GM19324 (cell line): Measurements from ENCODE around the gene SNX9.
"Not testable (repeated sequence)": the region's sequence is repeated elsewhere in the genome, so short reads cannot be mapped to it uniquely, and the experiment has no call there.

Source experiments
- ATAC-seq: cut with Tn5 transposase; IDR thresholded peaks from one replicate; pipeline ENCODE4 v1.9.1; 2021; ENCODE audit warnings: mild to moderate bottlenecking, moderate library complexity; ENCODE audit not compliant: unreplicated experiment, low FRiP score

Gene SNX9

DNA sequence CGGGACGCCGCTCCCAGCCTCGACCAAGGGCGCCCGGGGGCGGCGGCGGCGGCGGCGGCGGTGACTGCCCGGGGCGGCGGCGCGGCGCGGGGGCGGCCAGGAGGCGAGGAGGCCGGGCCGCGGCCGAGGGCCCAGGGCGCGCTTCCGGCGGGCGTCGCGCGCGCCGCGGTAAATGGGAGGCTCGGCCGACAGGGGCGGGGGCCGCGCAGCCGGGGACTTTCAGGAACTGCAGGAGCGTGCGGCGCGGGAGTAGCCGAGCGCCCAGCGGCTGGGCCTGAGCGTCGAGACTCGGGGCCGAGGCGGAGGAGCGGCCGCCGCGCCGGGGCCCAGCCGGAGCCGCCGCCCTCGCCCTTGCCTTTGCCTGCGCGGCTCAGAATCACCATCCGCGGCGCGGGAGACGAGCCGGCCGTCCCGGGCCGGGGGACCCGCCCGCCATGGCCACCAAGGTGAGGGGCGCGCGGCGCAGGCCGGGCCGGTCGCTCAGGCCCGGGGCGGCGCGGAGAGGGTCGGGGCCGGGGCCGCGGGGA lies at the start of gene SNX9:
TSS of gene SNX9 (plus strand) at position 246 of the 527 bp plus-strand sequence. CDS start at position 435, 189 bp downstream.
- peak; percentile 83 for ATAC-seq

DNA sequence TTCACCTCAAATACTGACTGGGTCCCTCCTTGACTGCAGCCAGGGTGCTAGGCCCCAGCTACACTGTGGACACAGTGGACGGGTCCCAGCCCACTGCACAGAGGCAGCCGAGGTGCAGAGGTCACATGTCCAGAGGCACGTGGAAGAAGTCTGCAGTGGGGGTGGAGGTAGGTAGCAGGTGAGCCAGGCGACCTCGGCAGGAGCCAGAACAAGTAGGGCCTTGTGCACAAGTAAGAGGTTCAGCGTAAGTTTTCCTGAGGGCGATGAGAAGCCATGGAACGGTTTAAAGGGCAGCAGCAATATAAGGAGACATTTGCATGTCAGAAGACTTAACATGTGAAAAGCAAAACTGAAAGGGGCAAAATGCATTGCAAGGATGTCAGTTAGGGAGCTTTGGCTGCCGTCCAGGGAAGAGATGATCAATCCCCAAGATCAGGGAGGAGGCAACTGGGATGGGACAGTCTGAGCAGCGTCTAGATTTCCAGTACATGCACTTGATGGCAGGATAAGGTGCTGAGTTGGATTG lies 49.7 kb upstream of the SNX9 start:
- ATAC-seq, result no peak

DNA sequence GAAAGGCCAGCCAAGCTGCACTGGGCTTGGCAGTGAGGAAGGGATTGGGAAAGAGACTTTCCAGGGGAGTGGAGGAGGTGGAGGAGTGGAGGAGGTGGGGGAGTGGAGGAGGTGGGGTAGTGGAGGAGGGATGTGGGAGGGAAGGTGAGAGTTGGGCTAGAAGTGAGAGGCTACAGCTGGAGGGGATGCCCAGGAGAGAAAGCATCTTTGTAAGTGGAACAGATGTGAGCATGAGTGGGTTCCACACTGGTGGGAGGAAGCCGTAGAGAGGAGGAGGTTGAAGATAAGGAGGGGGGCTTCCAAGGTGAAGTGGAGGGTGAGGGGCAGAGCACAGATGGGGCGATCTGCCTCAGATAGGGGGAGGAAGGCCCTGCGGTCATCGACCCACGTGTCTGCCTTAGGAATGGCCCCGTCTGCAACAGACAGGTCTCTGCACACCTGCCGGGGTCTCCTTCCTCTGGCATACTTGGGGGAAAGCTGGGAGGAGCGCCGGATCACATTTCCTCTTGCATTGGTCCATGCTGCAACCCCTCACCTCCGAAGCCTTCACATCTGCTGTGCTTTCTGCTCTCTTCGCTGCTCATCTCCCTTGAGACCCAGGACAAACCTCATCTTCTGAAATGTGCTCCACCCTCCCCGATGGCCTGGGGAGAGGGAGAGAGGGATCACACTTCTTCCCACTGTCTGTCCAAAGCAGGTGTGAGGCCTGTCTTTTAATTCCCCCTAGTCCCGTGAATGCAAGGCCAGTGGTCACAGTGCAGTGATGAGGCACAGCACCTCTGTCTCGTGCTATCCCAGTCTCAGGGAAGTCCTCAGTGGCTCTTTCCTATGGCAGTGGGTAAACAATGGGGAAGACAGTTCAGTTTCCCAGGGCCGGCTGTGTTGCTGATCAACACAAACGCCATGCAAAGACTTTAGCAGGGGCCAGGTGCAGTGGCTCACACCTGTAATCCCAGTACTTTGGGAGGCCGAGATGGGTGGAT lies 48.6 kb upstream of the SNX9 start:
- no peak for ATAC-seq

GRCh38 chr6:157775376-157775775 lies 47.7 kb upstream of the SNX9 start:
- ATAC-seq, result no peak

- ATAC-seq, result no peak
Measured at GRCh38 chr6:157777344-157777743, 45.7 kb upstream of the SNX9 start.

DNA sequence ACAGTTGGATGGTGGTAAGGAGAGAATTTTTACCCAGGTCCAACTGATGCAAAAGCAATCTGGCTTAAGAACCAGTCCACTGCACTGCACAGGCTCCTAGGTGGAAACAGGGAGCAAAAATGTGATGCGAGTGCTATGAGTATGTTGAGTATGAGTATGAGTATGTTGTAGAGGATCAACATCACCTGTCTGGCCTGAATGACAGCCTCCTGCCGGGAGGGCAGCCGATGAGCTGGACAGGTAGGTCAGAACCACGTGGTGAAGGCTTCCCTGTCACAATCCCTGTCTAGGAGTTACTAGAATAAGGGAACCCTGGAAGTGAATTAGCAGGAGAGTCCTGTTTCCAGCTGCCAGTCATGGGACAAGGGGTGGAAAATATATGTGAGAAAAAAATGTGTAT lies 44.3 kb upstream of the SNX9 start:
- no peak for ATAC-seq

GRCh38 chr6:157779705-157780604 lies 43.1 kb upstream of the SNX9 start:
- ATAC-seq, result no peak

DNA sequence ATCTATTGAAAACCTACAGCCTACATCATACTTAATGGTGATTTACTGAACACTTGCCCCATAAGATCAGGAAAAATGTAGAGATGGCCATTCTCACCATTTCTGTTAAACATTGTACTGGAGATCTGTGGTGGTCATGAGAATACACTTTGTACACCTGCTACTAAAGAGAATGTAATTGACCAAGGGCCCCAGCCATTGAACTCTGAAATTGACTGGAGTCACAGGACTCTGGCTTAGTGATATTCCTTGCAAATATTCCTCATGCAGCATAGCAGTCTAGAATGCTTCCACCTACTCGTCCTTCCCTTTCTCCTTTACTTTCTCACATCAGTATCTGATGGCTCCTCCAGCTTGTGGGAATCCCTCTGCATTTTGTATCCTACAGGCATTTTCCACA lies 37.4 kb upstream of the SNX9 start:
- no peak for ATAC-seq

GRCh38 chr6:157786221-157786620 lies 36.8 kb upstream of the SNX9 start:
- ATAC-seq, result no peak

- no peak for ATAC-seq
Measured at GRCh38 chr6:157787080-157787479, 36.0 kb upstream of the SNX9 start.

DNA sequence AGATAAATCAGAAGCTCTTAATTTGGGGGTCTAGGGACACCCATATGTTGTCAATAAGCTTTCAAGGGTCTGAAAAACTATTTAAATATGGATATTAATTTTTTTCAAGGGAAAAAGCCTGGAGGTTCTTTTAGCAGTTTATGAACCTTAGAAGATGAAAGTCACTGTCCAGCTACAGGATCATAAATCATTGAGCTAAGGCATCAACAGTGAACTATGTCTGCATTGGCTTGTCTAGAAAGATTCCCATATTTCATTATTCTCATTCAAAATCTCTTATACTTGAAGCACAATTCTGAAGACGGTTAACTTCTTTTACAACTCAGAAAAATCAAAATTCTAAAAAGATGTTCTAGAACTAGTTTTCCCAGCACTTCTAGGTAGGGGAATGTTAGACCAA lies 34.9 kb upstream of the SNX9 start:
- ATAC-seq, result no peak

GRCh38 chr6:157789297-157789696 lies 33.7 kb upstream of the SNX9 start:
- ATAC-seq, result no peak

GRCh38 chr6:157789861-157790260 lies 33.2 kb upstream of the SNX9 start:
- no peak for ATAC-seq

GRCh38 chr6:157790548-157791160 lies 32.4 kb upstream of the SNX9 start:
- ATAC-seq, result no peak

- no peak for ATAC-seq
Measured at GRCh38 chr6:157791450-157791849, 31.6 kb upstream of the SNX9 start.

- no peak for ATAC-seq
Measured at GRCh38 chr6:157792671-157793070, 30.4 kb upstream of the SNX9 start.

DNA sequence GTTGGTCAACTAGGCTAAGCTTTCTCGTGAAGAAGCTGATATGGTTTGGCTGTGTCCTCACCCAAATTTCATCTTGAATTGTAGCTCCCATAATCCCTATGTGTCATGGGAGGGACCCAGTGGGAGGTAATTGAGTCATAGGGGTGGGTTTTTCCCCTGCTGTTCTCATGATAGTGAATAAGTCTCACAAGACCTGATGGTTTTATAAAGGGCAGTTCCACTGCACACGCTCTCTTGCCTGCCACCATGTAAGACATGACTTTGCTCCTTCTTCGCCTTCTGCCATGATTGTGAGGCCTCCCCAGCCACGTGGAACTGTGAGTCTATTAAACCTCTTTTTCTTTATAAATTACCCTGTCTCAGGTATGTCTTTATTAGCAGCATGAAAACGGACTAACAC lies 29.0 kb upstream of the SNX9 start:
- ATAC-seq, result not testable (repeated sequence)

DNA sequence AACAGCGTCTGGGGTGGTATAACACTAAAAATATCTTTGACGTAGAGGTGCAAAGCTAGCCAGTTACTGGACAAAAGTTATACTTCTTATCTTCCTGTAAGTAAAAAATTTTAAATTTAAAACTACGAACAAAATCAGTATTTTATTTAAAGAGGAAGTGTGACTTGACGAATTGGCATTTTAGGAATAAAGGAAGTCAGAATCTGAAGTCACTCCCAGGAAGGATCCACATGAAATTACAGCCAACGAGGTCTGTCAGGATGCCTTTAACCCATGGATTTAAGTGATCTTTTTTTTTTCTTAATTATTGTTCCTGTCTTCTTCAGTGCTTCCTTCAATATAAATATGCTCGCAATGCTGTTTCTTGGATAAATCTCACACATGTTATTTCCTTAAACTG lies 27.2 kb upstream of the SNX9 start:
- ATAC-seq, result no peak

DNA sequence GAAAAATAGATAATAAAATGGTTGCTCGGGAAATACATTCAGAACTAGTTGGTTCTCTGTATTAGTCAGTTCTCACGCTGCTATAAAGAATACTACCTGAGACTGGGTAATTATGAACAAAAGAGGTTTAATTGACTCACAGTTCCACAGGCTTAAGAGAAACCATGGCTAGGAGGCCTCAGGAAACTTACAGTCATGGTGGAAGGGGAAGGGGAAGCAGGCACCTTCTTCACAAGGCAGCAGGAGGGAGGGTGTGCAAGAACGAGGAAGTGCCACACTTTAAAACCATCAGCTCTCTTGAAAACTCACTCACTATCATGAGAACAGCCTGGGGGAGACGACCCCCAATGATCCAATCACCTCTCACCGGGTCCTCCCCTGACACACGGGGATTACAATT lies 24.2 kb upstream of the SNX9 start:
- ATAC-seq, result no peak

DNA sequence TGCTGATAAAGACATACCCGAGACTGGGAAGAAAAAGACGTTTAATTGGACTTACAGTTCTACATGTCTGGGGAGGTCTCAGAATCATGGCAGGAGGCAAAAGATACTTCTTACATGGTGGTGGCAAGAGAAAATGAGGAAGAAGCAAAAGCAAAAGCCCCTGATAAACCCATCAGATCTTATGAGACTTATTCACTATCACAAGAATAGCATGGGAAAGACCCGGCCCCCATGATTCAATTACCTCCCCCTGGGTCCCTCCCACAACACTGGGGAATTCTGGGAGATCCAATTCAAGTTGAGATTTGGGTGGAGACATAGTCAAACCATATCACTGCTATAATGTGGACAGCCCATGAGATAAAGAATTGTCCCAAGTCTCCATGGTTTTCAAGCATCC lies 23.5 kb upstream of the SNX9 start:
- ATAC-seq, result not testable (repeated sequence)
